Panc1 (cell line): ENCODE results near the gene ERC2.

Source experiments
- TCF7L2 ChIP-seq: IDR thresholded peaks from 2 replicates; pipeline ENCODE4 v1.6.1; 2011; ENCODE audit warnings: mild to moderate bottlenecking, low read depth, low read length, inconsistent platforms
- TF ChIP-seq, protein P1 (sequence below): fragments of 450-650 bp; IDR thresholded peaks from 2 replicates; pipeline ENCODE4 v1.5.1; 2017; ENCODE audit warnings: mild to moderate bottlenecking

DNA sequence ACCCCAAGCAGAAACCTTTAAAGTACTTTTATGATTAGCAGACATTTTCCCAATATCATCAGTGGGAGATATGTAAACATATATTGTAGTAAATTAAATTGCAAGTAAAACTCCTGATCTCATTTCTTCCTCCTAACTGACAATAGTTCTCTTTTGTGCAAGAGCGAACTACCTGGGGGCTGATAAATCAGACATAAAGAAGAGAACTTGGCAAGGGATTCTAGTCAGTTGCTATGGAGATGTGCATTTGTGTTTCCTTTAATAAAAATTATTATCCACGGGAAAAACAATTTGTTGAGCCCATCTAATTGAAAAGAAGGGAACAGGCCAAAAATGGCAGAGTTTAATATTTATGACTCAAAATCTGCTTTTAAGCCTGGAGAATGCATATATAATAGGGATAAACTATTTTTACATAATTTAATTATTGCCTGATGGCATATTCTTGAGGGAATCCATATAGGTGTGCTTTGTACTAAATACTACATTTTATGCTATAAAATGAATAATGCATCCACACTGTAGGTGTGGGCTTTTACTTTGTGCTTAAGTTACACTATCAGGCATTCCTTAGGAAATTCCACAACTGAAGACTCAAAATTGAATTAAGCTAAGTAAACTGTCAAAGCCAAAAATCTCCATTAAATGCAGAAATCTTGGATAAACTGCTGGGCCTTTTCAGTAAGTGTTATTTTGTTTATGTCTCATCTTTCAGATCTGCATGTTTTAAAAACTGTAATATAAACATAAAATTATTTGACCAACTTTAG, 258.1 kb downstream of the ERC2 start:
- TF ChIP-seq, protein P1, sequence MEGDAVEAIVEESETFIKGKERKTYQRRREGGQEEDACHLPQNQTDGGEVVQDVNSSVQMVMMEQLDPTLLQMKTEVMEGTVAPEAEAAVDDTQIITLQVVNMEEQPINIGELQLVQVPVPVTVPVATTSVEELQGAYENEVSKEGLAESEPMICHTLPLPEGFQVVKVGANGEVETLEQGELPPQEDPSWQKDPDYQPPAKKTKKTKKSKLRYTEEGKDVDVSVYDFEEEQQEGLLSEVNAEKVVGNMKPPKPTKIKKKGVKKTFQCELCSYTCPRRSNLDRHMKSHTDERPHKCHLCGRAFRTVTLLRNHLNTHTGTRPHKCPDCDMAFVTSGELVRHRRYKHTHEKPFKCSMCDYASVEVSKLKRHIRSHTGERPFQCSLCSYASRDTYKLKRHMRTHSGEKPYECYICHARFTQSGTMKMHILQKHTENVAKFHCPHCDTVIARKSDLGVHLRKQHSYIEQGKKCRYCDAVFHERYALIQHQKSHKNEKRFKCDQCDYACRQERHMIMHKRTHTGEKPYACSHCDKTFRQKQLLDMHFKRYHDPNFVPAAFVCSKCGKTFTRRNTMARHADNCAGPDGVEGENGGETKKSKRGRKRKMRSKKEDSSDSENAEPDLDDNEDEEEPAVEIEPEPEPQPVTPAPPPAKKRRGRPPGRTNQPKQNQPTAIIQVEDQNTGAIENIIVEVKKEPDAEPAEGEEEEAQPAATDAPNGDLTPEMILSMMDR = no peak
- no peak for TF ChIP-seq TCF7L2
